Left ventricle myocardium superior (tissue), 1 donor: ENCODE measurements around the gene ADGRL3. TPM values are rescaled to one million over a fixed set of nuclear protein-coding genes. Genes with fewer than 3 reads are reported as not detected.
A peak's percentile ranks its signal among the peaks of the same experiment; 100 is the strongest.

Source experiments
- ATAC-seq: fragments of 200-7000 bp; cut with Tn5 transposase; one replicate; pipeline ENCODE4 v1.9.1; 2020; ENCODE audit warnings: mild to moderate bottlenecking, moderate library complexity
- DNase-seq: peaks from one replicate; pipeline ENCODE4 v3.0.0-alpha.2; 2020
- intact Hi-C: fragments of 100-400 bp; cut with micrococcal nuclease; formaldehyde crosslinking; loops from one replicate; pipeline ENCODE4 v1.11.0; 2022
- total RNA-seq: library from RNA; stranded (reverse); fragmentation: NEBNext Ultra II Directional; extraction: Animal tissue kit (Norgen Biotek cat#: 25700); gene quantifications from one replicate; pipeline ENCODE4 v1.2.1, GENCODE V29; 2021
- donor health status: DM: no; HTN: yes; CAD: no; lungs with severe emphysema.

ADGRL3 gene
- total RNA-seq, 1 donor from 2014 or later, result 5.1 TPM

- peak; percentile 72 for ATAC-seq
- no peak for DNase-seq
- intact Hi-C loops, result no loop called here
These were observed 197.0 kb downstream of the ADGRL3 start for GRCh38 chr4:61397174-61397573.

- intact Hi-C loops, result no loop called here
- DNase-seq (no peak), ATAC-seq (no peak)
These were observed 200.4 kb downstream of the ADGRL3 start for GRCh38 chr4:61400439-61401038.

GRCh38 chr4:61401771-61402170 is 201.6 kb downstream of the ADGRL3 start:
- intact Hi-C loops, result no loop called here
- no peak for DNase-seq
- ATAC-seq, result no peak

GRCh38 chr4:61405307-61405706 is 205.2 kb downstream of the ADGRL3 start:
- no peak for ATAC-seq
- intact Hi-C loops, result no loop called here
- DNase-seq, result no peak

- intact Hi-C loops, result no loop called here
- no peak for ATAC-seq
These were observed 206.6 kb downstream of the ADGRL3 start for GRCh38 chr4:61406677-61407076.

GRCh38 chr4:61407642-61408618 is 207.8 kb downstream of the ADGRL3 start:
- DNase-seq (no peak), ATAC-seq (no peak)
- intact Hi-C loops, result no loop called here

More at GRCh38 chr4:61406677-61407076, 206.6 kb downstream of the ADGRL3 start:
- no peak for DNase-seq

GRCh38 chr4:61408861-61409260 is 208.7 kb downstream of the ADGRL3 start:
- ATAC-seq, result no peak
- DNase-seq, result no peak
- intact Hi-C loops, result no loop called here

- ATAC-seq, result no peak
- intact Hi-C loops, result no loop called here
These were observed 211.1 kb downstream of the ADGRL3 start for GRCh38 chr4:61411241-61411640.

GRCh38 chr4:61425315-61425714 is 225.2 kb downstream of the ADGRL3 start:
- ATAC-seq (no peak), DNase-seq (no peak)
- intact Hi-C loops, result no loop called here

More at GRCh38 chr4:61411241-61411640, 211.1 kb downstream of the ADGRL3 start:
- DNase-seq, result no peak

- DNase-seq, result no peak
These were observed 226.1 kb downstream of the ADGRL3 start for GRCh38 chr4:61426229-61426628.

GRCh38 chr4:61427099-61427817 is 227.1 kb downstream of the ADGRL3 start:
- DNase-seq, result no peak
- no peak for ATAC-seq
- intact Hi-C loops, result no loop called here

More at GRCh38 chr4:61426229-61426628, 226.1 kb downstream of the ADGRL3 start:
- intact Hi-C loops, result no loop called here
- ATAC-seq, result no peak

- DNase-seq (no peak), ATAC-seq (no peak)
- intact Hi-C loops, result no loop called here
These were observed 227.8 kb downstream of the ADGRL3 start for GRCh38 chr4:61427818-61428495.

GRCh38 chr4:61428950-61429349 is 228.8 kb downstream of the ADGRL3 start:
- intact Hi-C loops, result no loop called here
- ATAC-seq (no peak), DNase-seq (no peak)

GRCh38 chr4:61431131-61431530 is 231.0 kb downstream of the ADGRL3 start:
- no peak for ATAC-seq
- intact Hi-C loops, result no loop called here
- DNase-seq, result no peak

- intact Hi-C loops, result no loop called here
- no peak for ATAC-seq
- no peak for DNase-seq
These were observed 237.8 kb downstream of the ADGRL3 start for GRCh38 chr4:61437923-61438322.

- no peak for ATAC-seq
- intact Hi-C loops, result no loop called here
- no peak for DNase-seq
These were observed 240.2 kb downstream of the ADGRL3 start for GRCh38 chr4:61440321-61440720.

- intact Hi-C loops, result no loop called here
- no peak for DNase-seq
- ATAC-seq, result no peak
These were observed 242.8 kb downstream of the ADGRL3 start for GRCh38 chr4:61442936-61443335.

GRCh38 chr4:61443813-61444510 is 243.8 kb downstream of the ADGRL3 start:
- DNase-seq, result no peak
- ATAC-seq, result no peak
- intact Hi-C loops, result no loop called here
